NCI-H510A (cell line): ENCODE measurements around the gene NKRF.
"Not testable (repeated sequence)": the region's sequence is repeated elsewhere in the genome, so short reads cannot be mapped to it uniquely, and the experiment has no call there.

Experiments used
- DNase-seq: peaks from one replicate; lab custom pipeline; 2025; lab: John Stamatoyannopoulos, UW

Gene NKRF

GRCh38 chrX:119606280-119607017 is at the start of gene NKRF:
NKRF (minus strand) TSS chrX:119606424.
- DNase-seq = peak; percentile 76

- DNase-seq = no peak
Observed at GRCh38 chrX:119655125-119655524, 48.9 kb upstream of the NKRF start.

- no peak for DNase-seq
Observed at GRCh38 chrX:119654112-119654531, 47.9 kb upstream of the NKRF start.

GRCh38 chrX:119648421-119648775 is 42.2 kb upstream of the NKRF start:
- no peak for DNase-seq

GRCh38 chrX:119647552-119648420 is 41.6 kb upstream of the NKRF start:
- no peak for DNase-seq

GRCh38 chrX:119647089-119647488 is 40.9 kb upstream of the NKRF start:
- DNase-seq = no peak

GRCh38 chrX:119646515-119646914 is 40.3 kb upstream of the NKRF start:
- DNase-seq = no peak

GRCh38 chrX:119643696-119644095 is 37.5 kb upstream of the NKRF start:
- no peak for DNase-seq

GRCh38 chrX:119640731-119641170 is 34.5 kb upstream of the NKRF start:
- DNase-seq = no peak

GRCh38 chrX:119638725-119639471 is 32.7 kb upstream of the NKRF start:
- no peak for DNase-seq

GRCh38 chrX:119637421-119637820 is 31.2 kb upstream of the NKRF start:
- not testable (repeated sequence) for DNase-seq

GRCh38 chrX:119636419-119636818 is 30.2 kb upstream of the NKRF start:
- DNase-seq = no peak

- DNase-seq = no peak
Observed at GRCh38 chrX:119635799-119636198, 29.6 kb upstream of the NKRF start.

GRCh38 chrX:119635179-119635578 is 29.0 kb upstream of the NKRF start:
- DNase-seq = no peak

GRCh38 chrX:119625843-119626242 is 19.6 kb upstream of the NKRF start:
- no peak for DNase-seq

- no peak for DNase-seq
Observed at GRCh38 chrX:119624951-119625668, 18.9 kb upstream of the NKRF start.

- no peak for DNase-seq
Observed at GRCh38 chrX:119624417-119624816, 18.2 kb upstream of the NKRF start.

- DNase-seq = no peak
Observed at GRCh38 chrX:119622356-119623232, 16.4 kb upstream of the NKRF start.

- DNase-seq = no peak
Observed at GRCh38 chrX:119618439-119618838, 12.2 kb upstream of the NKRF start.

GRCh38 chrX:119617517-119618164 is 11.4 kb upstream of the NKRF start:
- no peak for DNase-seq
